ENCODE data around the gene PAFAH1B2.

The PAFAH1B2 gene

DNA sequence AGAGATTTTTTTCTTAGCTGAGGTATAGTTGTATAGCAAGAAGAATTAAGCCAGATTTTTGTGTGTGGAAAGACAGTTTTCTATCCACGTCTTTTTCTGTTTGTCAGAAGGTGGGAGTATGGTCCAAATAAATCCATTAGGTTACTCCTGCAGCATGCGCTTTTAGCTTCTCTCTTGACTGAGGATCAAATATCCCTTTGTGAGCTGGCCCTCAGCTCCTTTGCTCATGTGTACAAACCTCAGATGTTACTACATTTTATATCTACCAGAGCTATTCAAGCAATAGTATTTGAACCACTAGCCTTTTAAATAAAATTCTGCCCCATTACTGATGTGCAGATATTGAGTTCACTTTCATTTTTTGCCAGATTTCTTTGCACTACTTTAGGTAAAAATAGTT, 25.6 kb downstream of the PAFAH1B2 start:
- Histone ChIP-seq H3K27me3 (ENCODE audit: control insufficient read depth, insufficient read depth, low read length) (no peaks in the 10 kb centered on the region), H3K9me3 (ENCODE audit: control insufficient read depth, low read length) (no peaks in the 10 kb centered on the region), H3K4me1 (ENCODE audit: control insufficient read depth, insufficient read depth, low read length) (peaks cover 10% of the 10 kb centered on the region), H3K9ac (ENCODE audit: low read length) (no peak overlapping the region), H3K4me3 (ENCODE audit: low read length) (no peak overlapping the region), H3K36me3 (ENCODE audit: control insufficient read depth, insufficient read depth, low read length) (no peaks in the 10 kb centered on the region)

DNA sequence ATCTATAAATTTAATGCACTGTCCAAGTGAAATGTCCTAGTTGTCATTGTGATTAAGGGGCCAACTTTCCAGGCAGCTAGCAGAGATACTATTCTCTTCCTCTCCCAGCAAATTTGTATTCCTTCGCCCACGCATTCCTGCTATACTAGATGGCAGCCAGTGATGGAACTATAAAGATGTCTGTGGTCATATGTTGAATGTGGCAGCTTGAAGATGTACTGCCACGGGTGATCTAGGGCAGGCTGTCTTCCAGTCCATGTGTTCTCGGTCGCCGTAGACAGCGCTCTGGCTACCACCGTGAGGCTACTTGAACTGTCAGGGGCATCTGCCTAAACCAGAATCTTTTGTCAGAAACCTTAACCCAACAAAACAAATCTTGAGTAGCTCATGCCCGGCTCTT, 26.1 kb downstream of the PAFAH1B2 start:
- H3K36me3 ChIP-seq (ENCODE audit: control insufficient read depth, insufficient read depth, low read length) = no peaks in the 10 kb centered on the region

DNA sequence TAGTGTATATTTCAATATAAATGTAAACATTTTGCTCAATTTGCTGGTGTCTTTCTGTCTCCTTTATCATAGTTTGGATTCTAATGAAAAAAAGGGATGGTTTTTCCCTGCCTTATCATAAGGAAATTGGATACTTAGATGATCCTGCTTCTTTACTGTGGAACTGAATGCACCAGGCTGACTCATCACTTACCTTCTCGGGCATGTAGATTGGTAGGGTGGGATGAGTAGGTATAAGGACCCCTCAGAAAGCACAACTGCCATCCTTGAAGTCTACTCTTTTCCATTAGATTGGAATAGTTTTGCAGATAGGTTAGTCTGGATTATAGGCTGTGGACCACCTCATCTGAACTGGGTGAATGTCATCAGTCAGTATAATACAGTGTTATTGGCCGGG, 26.9 kb downstream of the PAFAH1B2 start:
- Histone ChIP-seq H3K27me3 (ENCODE audit: control insufficient read depth, insufficient read depth, low read length) (no peaks in the 10 kb centered on the region), H3K4me3 (ENCODE audit: low read length) (no peak overlapping the region), H3K4me1 (ENCODE audit: control insufficient read depth, insufficient read depth, low read length) (peaks cover 10% of the 10 kb centered on the region), H3K9me3 (ENCODE audit: control insufficient read depth, low read length) (no peaks in the 10 kb centered on the region), H3K36me3 (ENCODE audit: control insufficient read depth, insufficient read depth, low read length) (no peaks in the 10 kb centered on the region), H3K9ac (ENCODE audit: low read length) (no peak overlapping the region)

More for the DNA sequence above, 26.1 kb downstream of the PAFAH1B2 start:
- H3K4me1 ChIP-seq (ENCODE audit: control insufficient read depth, insufficient read depth, low read length) = peaks cover 10% of the 10 kb centered on the region
- no peak overlapping the region for H3K9ac ChIP-seq (ENCODE audit: low read length)
- H3K4me3 ChIP-seq (ENCODE audit: low read length) = no peak overlapping the region
- no peaks in the 10 kb centered on the region for H3K9me3 ChIP-seq (ENCODE audit: control insufficient read depth, low read length)
- H3K27me3 ChIP-seq (ENCODE audit: control insufficient read depth, insufficient read depth, low read length) = no peaks in the 10 kb centered on the region

DNA sequence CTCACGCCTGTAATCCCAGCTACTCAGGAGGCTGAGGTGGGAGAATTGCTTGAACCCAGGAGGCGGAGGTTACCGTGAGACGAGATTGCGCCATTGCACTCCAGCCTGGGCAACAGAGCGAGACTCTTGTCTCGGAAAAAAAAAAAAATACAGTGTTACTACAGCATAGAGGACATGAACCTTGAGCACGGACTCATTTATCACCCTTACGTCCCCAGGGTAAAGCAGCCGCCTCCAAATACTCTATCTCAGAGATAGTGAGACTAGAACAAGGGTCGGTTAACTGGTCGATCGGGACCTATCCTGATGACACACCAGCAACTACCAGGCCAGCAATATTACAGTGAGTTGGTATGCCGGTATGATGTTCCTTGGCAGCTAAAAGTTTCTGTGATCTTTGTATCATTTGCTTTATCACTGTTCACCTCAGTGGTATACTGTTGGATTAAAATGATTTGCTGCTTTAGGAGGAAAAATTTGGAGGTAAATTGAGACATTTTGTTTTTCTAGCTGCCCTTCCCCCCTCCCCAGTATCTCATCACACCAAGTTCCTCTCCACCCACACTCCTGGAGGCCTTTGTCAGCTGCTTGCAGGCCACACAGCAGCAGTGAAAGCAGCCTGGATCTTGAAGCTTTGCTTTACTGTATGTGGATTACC, 27.4 kb downstream of the PAFAH1B2 start:
- Histone ChIP-seq H3K9me3 (ENCODE audit: control insufficient read depth, low read length) (no peaks in the 10 kb centered on the region), H3K27me3 (ENCODE audit: control insufficient read depth, insufficient read depth, low read length) (no peaks in the 10 kb centered on the region), H3K4me3 (ENCODE audit: low read length) (no peak overlapping the region), H3K9ac (ENCODE audit: low read length) (no peak overlapping the region), H3K4me1 (ENCODE audit: control insufficient read depth, insufficient read depth, low read length) (peaks cover 10% of the 10 kb centered on the region), H3K36me3 (ENCODE audit: control insufficient read depth, insufficient read depth, low read length) (no peaks in the 10 kb centered on the region)

DNA sequence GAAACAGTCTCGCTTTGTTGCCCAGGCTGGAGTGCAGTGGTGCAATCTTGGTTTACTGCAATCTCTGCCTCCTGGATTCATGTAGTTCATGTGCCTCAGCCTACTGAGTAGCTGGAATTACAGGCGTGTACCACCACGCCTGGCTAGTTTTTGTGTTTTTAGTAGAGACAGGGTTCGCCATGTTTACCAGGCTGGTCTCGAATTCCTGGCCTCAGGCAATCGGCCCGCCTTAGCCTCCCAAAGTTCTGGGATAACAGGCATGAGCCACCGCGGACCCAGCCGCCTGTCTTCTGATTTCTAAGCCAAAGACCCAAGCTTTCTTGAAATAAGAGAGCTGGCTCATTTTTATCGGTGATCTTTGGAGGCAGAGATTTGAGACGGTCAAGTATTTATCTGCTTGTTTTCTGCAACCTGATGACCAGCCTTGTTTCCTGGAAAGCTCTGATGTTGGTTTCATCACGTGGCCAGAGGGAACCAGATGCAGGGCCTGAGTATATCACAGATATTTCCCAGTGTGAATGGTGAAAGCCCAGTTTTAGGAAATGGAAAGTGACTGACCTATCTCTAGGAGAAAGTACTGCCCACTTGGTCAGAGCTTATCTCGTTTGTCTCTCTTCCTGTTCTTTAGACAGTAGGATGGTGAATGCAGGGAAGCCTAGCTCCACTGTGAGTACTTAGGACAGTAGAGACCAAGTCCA, 28.8 kb downstream of the PAFAH1B2 start:
- Histone ChIP-seq H3K27me3 (ENCODE audit: control insufficient read depth, insufficient read depth, low read length) (no peaks in the 10 kb centered on the region), H3K36me3 (ENCODE audit: control insufficient read depth, insufficient read depth, low read length) (no peaks in the 10 kb centered on the region), H3K4me3 (ENCODE audit: low read length) (no peak overlapping the region), H3K9me3 (ENCODE audit: control insufficient read depth, low read length) (no peaks in the 10 kb centered on the region), H3K4me1 (ENCODE audit: control insufficient read depth, insufficient read depth, low read length) (peaks cover 15% of the 10 kb centered on the region), H3K9ac (ENCODE audit: low read length) (no peak overlapping the region)

DNA sequence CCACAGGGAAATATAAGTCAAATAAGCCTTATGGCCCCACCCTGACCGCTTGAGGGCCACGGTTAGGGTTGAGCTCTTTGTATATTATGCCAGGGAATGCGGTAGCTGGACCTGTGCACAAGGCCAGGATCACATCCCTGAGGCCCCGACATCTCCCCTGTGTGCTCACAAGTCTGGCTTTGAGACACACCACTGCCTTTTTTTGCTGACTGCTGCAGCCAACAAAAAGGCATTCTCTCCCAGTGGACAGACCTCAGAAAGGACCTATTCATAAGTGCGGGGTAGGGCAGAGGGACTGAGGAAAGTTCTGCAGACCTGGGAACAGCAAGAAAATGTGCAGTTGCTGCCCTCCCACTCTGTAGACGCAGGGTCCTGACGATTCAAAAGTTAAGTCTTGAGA, 31.0 kb downstream of the PAFAH1B2 start:
- H3K27me3 ChIP-seq (ENCODE audit: control insufficient read depth, insufficient read depth, low read length) = no peaks in the 10 kb centered on the region
- no peaks in the 10 kb centered on the region for H3K9me3 ChIP-seq (ENCODE audit: control insufficient read depth, low read length)
- H3K4me1 ChIP-seq (ENCODE audit: control insufficient read depth, insufficient read depth, low read length) = peaks cover 23% of the 10 kb centered on the region
- no peak overlapping the region for H3K9ac ChIP-seq (ENCODE audit: low read length)
- H3K4me3 ChIP-seq (ENCODE audit: low read length) = no peak overlapping the region
- no peaks in the 10 kb centered on the region for H3K36me3 ChIP-seq (ENCODE audit: control insufficient read depth, insufficient read depth, low read length)

DNA sequence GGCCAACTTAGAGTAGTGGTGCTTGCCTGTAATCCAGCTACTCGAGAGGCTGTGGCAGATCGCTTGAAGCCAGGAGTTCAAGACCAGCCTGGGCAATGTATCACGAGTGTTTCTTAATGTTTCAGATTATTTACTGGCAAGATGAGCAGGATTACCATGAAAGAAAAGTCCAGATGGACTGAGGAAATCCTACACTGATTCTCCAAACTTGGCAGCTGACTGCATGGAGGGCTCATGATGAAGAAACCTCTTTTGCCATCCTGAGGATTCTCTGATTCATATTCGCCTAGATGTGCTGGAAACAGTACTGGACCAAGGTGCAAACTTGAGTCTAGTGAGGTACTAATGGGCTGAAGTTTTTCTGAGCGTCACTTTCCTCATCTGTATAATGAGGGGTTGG, 31.7 kb downstream of the PAFAH1B2 start:
- no peaks in the 10 kb centered on the region for H3K27me3 ChIP-seq (ENCODE audit: control insufficient read depth, insufficient read depth, low read length)
- no peak overlapping the region for H3K9ac ChIP-seq (ENCODE audit: low read length)
- no peaks in the 10 kb centered on the region for H3K9me3 ChIP-seq (ENCODE audit: control insufficient read depth, low read length)
- H3K4me3 ChIP-seq (ENCODE audit: low read length) = no peak overlapping the region
- peaks cover 30% of the 10 kb centered on the region for H3K4me1 ChIP-seq (ENCODE audit: control insufficient read depth, insufficient read depth, low read length)
- no peaks in the 10 kb centered on the region for H3K36me3 ChIP-seq (ENCODE audit: control insufficient read depth, insufficient read depth, low read length)

DNA sequence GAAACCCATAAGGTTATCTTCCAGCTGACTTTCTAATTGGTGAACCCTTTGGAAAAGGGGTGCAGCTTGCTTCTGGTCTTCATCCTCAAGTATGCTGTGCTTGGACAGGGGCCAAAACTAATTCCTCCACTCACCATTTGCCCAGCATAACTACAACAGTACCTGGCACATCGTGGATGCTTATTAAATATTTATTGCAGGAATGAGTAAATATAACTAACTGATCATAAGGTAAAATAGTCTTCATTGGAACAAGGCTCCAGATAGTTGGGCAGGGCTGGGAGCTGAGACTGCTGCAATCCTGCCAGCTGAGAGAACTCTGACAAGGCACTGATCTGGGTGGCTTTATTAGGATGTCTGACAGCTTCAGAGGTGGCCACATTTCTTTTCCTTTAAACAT, 32.1 kb downstream of the PAFAH1B2 start:
- no peaks in the 10 kb centered on the region for H3K27me3 ChIP-seq (ENCODE audit: control insufficient read depth, insufficient read depth, low read length)
- no peaks in the 10 kb centered on the region for H3K36me3 ChIP-seq (ENCODE audit: control insufficient read depth, insufficient read depth, low read length)
- no peak overlapping the region for H3K9ac ChIP-seq (ENCODE audit: low read length)
- H3K9me3 ChIP-seq (ENCODE audit: control insufficient read depth, low read length) = no peaks in the 10 kb centered on the region
- no peak overlapping the region for H3K4me3 ChIP-seq (ENCODE audit: low read length)
- peaks cover 34% of the 10 kb centered on the region for H3K4me1 ChIP-seq (ENCODE audit: control insufficient read depth, insufficient read depth, low read length)

DNA sequence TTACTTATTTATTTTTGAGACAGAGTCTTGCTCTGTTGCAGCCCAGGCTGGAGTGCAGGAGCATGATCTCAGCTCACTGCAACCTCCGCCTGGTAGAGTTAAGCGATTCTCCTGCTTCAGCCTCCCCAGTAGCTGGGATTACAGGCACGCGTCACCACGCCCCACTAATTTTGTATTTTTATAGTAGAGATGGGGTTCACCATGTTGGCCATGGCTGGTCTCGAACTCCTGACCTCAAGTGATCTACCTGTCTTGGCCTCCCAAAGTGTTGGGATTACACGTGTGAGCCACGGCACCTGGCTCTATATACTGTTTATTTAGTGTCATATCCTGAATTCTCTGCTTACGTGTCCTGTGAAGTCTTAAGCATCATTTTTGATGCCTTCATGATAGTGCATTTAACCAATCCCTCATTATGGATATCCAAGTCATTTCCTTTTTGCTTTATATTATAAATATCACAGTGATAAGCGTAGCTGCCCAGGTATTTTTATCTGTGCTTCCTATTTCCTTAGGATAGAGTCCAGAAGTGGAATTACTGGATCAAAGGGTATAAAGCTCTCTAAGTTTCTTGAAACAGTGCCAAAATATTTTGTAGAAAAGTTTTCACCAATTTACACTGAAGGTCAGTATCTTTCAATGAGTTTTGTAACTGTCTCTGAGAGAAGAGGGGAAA, 33.6 kb downstream of the PAFAH1B2 start:
- no peaks in the 10 kb centered on the region for H3K27me3 ChIP-seq (ENCODE audit: control insufficient read depth, insufficient read depth, low read length)
- H3K36me3 ChIP-seq (ENCODE audit: control insufficient read depth, insufficient read depth, low read length) = no peaks in the 10 kb centered on the region
- H3K9me3 ChIP-seq (ENCODE audit: control insufficient read depth, low read length) = no peaks in the 10 kb centered on the region
- H3K9ac ChIP-seq (ENCODE audit: low read length) = peak overlapping the region; percentile 47
- H3K4me1 ChIP-seq (ENCODE audit: control insufficient read depth, insufficient read depth, low read length) = peaks cover 46% of the 10 kb centered on the region
- peak overlapping the region; percentile 10 for H3K4me3 ChIP-seq (ENCODE audit: low read length)

DNA sequence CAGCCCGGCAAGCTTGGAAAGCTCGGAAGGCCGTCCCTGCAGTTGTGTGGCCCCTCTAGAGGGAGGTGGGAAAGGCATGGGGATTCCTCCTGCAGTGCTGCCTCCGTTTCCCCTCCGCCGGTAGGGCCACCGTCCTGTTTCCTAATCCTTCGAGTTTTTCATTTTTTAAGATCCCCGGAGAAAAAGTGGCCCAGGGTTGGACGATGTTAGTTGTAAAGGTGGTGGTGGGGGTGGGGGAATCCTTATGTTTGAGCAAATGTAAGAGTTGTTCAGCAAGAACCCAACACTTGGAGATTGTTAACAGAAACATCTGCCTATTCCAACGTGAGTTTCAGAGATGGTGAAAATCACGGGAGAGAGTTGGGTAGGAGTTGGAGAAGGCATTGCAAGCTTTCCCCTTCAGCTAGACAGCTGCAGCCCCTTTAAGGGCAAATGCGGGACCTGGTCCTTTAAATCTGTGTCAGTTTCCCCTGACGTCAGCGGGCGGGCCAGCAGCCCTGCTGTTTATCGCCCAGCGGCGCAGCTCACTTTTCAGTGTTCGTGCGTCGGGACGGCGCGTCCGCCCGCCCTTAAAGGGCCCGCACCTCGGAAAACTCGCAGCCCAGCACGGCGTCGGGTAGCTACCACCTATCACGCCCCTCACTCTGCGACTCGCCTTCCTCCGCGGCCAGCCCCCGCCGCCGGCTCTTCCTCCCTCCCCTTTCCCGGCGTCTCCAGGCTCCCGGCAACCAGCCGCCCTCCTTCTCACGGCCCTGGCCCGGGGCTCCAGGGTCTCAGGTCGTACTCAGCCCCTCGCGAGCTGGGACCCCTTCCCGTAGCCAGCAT, 34.3 kb downstream of the PAFAH1B2 start, which contains the start of gene SIDT2:
Gene SIDT2, plus strand, starts transcription at position 534 of the 825 bp plus-strand sequence. CDS start 521 bp downstream, outside the sequence.
- no peaks in the 10 kb centered on the region for H3K27me3 ChIP-seq (ENCODE audit: control insufficient read depth, insufficient read depth, low read length)
- H3K9me3 ChIP-seq (ENCODE audit: control insufficient read depth, low read length) = no peaks in the 10 kb centered on the region
- H3K4me3 ChIP-seq (ENCODE audit: low read length) = peak within 1 kb of the TSS; percentile 52
- no peaks in the 10 kb centered on the region for H3K36me3 ChIP-seq (ENCODE audit: control insufficient read depth, insufficient read depth, low read length)
- peak within 1 kb of the TSS; percentile 90 for H3K9ac ChIP-seq (ENCODE audit: low read length)
- peaks cover 43% of the 10 kb centered on the region for H3K4me1 ChIP-seq (ENCODE audit: control insufficient read depth, insufficient read depth, low read length)

DNA sequence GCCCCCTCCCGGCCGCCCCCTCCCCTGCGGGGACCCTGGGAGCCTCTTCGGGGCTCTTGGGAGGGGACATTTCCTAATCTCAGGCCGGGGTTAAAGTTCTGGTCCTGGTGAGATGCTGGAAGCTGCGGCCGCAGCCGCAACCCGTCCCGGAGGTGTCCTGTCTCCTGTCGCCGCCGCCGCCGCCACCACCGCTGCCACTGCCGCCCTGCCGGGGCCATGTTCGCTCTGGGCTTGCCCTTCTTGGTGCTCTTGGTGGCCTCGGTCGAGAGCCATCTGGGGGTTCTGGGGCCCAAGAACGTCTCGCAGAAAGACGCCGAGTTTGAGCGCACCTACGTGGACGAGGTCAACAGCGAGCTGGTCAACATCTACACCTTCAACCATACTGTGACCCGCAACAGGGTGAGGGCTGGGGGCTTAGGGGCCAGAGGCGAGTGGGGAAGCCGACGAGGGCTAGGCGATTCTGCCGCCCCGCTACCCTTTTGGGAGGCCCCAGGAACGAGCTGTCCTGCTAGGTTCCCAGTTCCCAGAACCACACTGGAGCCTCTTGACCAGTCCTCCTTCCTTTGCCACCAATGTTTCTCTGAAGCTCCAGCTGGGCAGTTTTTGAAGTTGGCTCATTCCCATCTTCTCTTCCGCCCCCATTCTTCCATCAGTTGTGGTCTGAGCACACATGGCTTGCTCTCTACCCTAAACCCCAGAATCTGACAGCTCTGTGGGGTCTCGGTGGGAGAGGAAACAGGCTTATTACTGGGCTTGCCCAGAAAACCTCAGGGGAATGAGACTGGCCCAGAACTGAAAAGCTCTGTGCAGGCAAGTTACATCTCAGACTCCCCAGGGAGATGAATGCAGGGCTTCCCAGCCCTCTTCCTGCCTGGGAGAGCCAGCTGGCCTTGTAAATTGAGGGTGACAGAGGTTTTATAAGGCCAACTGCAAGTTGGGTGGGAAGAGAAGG, 35.2 kb downstream of the PAFAH1B2 start:
- no peaks in the 10 kb centered on the region for H3K36me3 ChIP-seq (ENCODE audit: control insufficient read depth, insufficient read depth, low read length)
- H3K4me3 ChIP-seq (ENCODE audit: low read length) = peak overlapping the region; percentile 52
- peak overlapping the region; percentile 90 for H3K9ac ChIP-seq (ENCODE audit: low read length)
- no peaks in the 10 kb centered on the region for H3K9me3 ChIP-seq (ENCODE audit: control insufficient read depth, low read length)
- peaks cover 48% of the 10 kb centered on the region for H3K4me1 ChIP-seq (ENCODE audit: control insufficient read depth, insufficient read depth, low read length)
- no peaks in the 10 kb centered on the region for H3K27me3 ChIP-seq (ENCODE audit: control insufficient read depth, insufficient read depth, low read length)

Measured in mucosa of stomach (tissue), 1 donor.